Stimulated activated CD4-positive, alpha-beta T cell treated with anti-CD3 and anti-CD28 coated beads, Interleukin-12 subunit alpha, Interleukin-12 subunit beta, amount 100 ng/mL, for 24 hours (primary cell): ENCODE measurements around the gene CNTD1.

Source experiments
- DNase-seq, 2 experiments: peaks; one replicate each; pipeline ENCODE4 v3.0.0-alpha.2; 2020; ENCODE audit warnings: low read depth in 2 of 2

Gene CNTD1

DNA sequence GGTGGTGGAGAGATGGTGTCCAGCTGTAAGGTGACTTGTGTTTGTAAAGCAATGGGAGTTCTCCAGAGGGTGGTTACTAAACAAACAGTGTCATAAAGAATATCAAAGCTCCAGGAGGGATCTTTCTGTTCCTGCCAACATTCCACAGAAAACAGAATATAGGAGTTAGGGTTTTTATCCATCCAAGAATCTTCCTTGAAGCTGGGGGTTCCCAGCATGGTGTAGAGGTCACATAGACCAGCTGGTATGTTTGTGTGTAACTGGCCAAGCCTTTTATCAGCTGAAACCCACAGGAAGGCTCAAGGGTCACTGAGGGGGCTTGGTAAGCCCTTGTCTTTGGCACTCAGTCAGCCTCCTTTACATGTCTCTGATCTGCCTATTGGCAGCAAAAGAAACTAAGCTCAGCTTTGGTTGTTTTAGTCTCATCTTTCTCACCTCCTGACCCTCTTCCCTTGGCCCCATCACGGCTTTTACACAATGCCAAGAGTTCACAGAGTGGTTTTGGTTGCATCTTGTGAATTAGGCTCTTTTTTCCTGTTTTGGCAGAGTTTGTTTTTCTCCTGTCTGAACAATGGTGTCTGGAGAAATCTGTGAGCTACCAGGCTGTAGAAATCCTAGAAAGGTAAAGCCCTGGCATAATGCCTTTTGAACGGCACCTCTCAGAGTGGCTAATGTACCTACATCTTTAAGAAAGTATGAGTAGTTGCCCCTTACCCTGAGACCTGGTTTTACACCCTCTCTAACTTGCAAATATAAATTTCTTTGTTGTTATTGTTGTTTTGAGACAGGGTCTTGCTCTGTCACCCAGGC is 4.6 kb downstream of the CNTD1 start:
- no peak for DNase-seq

DNA sequence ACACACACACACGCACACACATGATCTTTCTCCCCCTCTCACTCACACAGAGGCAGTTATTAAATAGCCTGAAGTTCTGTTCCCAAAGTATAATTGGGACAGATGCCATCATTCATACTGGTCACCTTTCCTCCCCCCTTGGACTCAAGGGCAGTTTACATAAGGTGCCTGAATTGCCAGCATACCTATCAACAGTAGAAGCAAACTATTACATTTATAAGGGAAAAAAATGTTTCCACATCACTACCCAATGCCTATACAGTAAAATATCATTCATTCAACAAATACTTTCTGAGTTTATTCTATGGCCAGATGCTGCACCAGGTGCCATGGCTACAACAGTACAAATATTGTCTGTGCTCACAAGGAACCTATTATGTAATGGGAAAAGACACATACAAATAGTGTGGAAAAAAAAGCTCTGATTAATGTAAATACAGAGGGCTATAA is 6.3 kb downstream of the CNTD1 start:
- no peak for DNase-seq

DNA sequence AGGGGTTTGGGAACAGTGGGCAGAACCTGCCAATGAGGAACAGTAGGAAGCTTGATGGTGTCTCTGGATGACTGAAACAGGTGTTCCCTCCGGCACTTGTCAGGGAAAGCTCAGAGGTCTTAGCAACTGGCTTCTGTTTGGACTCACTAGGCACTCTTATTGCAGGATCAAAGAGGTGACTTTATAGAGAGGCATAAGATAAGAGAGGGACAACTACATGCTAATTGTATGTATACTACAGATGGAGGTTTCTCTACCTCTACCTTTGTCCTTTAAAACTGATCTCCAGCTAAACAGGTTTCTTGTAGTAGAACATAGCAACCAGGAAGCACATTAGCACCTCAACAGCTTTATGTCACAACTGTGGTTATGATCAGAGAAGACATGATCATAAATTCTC is 7.6 kb downstream of the CNTD1 start:
- no peak for DNase-seq

DNA sequence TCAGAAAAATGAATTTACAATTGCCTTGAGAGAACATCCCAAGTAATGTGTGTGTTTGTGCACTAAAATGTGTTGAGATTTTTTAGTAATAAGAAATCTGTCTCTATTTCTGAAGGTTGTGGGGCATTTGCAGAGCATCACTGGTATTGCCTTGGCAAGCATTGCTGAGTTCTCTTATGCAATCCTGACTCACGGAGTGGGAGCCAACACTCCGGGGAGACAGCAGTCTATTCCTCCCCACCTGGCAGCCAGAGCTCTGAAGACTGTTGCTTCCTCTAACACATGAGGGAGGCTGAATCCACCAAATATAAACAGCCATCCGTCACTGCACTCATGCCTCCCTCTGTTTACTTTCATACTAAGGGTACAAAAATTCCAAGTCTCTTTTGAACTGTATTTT is 10.6 kb downstream of the CNTD1 start:
- DNase-seq, result no peak

DNA sequence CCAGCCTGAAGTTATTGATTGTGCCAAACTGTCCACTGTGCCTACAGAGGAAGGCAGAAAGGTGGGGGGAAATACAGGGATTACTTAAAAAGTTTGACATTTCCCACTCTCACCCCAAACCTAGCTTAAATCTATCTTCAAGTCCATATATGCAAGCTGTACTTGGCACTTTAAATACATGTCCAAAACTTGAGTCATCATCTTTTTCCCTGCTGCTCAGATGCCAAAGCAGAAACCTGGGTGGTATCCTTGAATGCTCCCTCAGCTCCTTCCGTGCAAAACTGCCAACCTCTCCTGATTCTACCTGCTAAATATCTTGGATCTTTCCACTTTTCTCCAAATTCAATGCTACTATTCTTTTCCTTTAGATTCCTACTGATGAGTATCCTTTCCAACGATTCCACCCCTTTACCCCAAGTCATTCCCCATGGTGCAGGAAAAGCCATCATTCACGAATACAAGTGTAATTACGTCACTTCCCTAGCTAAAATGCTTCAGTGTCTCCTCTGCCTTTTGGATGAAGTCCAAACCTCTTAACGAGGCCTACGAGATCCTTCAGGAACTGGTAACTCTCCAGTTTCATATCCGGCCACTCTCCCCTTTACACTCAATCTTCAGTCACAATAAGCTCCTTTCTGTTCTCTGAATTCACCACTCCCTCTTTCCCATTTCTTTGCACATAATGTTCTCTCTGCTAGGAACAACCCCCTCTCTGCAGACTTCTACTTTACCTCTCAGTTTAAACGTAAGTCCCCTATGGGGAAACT is 16.2 kb downstream of the CNTD1 start:
- DNase-seq, result no peak

DNA sequence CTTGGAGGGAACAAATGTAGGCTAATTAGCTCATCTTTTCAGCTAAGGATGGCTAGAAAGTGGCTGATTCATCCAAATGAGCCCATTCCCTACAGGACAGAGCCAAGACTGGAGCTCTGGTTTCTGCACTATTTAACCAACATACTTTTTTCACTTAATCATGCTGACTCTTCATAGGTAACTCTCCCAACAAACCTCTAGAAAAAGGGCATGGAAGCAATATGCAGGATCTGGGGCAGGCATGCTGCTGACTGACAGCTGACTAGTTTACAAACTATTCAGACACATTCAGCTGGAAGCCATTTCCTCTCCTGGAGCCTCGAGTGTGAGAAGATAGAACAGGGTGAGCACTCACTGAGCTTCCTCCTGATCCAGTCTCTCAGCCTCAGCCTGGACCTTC is 19.2 kb downstream of the CNTD1 start:
- no peak for DNase-seq

DNA sequence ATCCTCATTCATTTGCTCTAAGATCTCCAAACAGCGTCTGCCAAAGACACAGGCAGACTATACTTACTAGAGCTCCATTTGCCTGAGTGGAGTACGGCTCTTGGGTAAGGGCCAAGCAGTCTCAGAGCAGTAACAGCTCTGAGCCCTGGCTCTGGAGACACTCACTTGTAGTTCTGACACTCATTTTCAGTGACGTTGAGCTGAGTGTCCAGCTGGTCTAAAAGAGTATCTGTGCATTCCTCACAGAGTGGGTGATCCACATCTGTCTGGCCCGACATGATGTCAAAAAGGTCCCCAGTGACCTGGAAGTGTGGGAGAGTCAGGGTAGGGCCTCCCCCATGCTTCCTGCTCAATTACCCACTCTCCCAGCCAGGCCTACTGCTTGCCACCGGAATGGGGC is 19.7 kb downstream of the CNTD1 start:
- DNase-seq, result no peak

DNA sequence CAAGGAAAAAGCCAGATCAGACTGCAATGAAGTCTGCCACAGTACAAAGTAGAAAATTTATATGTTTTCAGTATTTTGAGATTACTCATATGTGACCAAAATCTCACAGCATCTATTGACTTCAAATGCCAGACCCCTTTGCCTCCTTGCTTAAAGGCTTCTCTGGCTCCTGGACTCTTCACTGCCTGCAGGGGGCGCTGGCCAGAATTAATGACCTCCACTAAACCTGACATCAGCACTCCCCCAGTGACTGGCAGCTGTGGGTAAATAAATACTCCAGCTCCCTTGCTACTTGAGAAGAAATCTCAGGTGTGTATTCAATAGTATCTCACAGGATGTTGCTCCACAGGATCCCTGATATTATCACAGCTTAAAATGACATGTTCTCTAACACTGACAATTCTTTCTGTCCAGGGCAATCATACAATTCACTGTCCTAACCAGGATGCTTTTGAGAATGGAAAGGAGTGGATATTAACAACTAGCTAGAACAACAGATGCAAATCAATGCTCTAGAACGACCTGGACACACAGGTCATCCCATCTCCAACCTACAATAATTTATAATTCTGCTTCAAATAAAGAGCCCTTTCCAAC is 21.4 kb downstream of the CNTD1 start:
- DNase-seq, result peak; percentile 42 to 60

DNA sequence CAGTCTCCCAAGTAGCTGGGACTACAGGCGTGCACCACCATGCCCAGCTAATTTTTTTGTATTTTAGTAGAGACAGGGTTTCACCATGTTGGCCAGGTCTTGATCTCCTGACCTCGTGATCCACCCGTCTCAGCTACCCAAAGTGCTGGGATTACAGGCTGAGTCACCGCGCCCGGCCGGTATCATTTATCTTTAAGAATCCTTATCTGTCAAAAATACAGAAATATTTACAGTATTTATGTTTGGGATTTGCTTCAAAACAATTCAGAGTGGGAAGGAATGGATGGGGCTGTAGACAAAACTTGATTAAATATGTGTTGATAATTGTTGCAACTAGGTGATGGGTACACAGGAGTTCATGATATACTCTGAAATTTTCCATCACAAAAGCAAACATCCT is 22.5 kb downstream of the CNTD1 start:
- no peak for DNase-seq

DNA sequence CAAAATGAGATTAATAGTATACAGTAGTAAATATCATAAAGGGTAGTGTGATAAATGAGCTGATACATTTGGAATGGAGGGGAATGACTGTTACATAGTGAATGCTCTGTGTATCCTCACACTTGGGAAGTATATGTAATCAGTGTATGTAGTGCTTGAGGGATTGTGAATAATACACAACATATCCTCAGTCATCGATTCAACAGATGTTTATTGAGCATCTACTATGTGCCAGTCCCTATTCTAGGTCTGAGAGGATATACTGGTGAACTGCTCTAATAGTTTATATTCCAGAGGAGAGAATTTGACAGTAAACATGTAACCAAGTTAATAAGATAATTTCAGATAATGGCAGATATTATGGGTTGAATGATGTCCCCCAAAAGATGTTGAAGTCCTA is 28.8 kb downstream of the CNTD1 start:
- DNase-seq, result no peak

DNA sequence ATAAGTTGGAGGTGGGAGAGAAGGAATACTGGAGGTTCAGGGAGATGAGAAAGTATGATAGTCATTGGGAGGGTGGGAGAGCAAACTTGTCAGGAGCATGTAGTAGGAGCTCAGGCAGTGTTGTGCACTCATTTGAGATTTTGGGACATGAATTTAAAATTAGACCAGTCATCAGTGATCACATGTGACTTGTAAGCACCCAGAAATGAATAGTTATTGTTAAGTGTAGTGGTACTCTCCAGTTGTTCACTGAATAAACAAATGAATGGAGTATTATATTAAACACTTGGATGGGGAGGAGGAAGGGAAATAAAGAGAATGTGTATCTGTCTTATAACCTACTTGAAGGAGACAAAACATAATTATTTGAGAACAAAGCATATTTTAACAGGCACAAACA is 32.3 kb downstream of the CNTD1 start:
- no peak for DNase-seq

DNA sequence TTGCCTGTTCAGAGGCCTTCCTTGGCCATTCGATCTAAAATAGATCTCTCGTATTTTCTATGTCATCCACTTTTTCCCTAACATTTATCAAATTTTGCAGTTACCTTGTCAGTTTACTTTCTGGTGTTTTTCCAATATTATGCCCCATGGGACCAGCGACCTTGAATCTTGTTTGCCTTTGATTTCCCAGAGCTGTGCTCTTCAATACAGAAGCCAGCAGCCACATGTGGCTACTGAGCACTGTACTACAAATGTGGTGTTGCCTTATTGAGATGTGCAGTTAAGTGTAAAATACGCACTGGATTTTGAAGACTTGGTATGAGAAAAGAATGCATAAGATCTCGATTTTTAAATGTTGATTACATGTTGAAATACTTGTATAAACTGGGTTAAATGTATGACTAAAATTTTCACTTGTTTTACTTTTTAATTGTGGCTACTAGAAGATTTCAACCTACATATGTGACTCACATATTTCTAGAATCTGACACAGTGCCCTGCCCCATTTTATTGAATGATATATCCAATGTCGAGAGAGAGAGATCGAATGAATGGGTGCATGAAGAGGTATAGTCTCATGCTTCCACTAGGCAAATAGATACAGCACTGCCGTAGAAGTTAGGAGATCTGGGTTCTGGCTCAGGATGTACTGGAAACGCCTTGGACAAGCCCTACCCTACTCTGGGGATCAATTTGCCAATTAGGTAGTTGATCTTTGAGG is 33.7 kb downstream of the CNTD1 start:
- no peak for DNase-seq

DNA sequence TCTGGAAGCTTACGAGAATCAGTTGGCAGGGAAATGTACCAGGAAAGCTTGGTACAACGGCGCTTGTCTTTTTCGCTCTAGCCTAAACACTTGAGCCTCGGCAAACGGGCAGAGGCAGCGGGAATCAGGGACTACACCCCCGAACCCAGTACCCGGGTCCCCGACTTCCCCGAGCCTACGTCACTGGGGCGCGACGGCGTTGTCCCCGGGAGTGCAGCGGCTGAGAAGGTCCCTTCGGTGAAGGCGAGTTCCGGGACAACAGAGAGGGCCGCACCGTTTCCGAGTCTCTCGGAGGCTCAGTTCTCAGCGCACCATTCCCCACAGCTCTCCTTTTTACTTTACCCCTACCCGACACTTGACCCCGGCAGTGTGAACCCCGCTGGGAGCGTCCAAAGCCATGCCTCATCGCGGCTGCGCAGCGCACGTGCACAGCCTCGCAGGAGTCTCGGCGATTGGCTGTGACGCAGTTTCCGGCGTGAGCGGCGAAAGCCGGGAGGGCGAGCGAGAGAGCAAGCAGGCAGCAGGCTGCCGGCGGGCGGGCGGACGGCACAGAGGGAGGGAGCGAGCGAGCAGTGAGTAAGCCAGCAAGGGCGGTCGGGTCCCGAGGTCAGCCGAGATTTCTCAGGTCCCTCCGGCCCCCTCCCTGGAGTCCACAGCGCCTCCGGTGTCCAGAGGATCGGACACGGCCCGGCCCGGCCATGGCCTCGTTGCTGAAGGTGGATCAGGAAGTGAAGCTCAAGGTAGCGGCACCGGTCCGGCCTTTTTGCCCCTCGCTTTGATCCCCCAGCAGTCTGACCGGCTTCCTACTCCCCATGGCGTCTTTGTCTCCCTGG is 34.5 kb downstream of the CNTD1 start, which contains the start of gene PSME3:
Gene PSME3, plus strand, starts transcription at position 464 of the 833 bp plus-strand sequence. Its CDS starts 235 bp downstream, at position 699.
- DNase-seq, result peak; percentile 82 to 87

DNA sequence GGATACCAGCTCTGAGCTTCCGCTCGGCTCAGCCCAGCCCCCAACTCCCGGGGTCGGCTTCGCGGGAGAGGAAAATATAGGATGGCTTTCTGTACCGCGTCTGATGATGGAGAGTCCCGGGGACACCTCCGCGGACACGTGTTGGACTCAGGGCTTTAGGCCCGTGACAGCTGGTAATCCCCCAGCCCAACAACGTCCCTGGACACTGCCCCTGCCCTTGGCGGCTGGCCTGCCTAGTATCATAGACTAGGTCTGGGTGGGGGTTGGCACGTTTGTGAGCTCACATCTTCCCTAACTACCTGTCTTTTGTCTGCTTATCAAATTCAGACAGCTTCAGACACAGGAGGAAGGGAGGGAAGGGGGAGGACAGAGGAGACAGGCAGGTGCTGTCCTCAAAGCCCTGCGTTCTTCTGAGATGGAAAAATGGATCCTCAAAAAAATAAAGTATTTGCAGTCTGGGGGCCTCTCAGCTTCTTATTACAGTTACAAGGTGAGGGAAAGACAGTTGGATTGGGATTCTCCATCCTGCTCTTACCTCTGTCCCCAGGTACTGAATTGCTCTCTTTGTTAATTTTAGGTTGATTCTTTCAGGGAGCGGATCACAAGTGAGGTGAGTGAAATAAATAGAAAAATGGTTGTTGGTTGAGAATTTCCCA is 35.2 kb downstream of the CNTD1 start:
- DNase-seq, result no peak

DNA sequence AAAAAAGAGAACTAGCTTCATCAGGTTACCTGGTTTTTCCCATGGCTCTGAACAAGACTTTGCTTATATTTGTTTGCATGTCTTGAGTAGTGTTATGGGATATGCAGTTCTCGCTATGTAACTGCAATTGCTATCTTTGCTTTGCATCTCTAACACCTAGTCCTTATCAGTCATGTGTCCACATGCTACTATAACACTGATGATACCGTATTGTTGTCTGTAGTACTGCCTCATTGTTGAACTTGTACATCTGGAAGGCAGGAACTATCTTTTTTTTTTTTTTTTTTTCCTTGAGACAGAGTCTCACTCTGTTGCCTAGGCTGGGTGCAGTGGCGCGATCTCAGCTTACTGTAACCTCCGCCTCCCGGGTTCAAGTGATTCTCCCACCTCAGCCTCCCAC is 37.1 kb downstream of the CNTD1 start:
- no peak for DNase-seq

DNA sequence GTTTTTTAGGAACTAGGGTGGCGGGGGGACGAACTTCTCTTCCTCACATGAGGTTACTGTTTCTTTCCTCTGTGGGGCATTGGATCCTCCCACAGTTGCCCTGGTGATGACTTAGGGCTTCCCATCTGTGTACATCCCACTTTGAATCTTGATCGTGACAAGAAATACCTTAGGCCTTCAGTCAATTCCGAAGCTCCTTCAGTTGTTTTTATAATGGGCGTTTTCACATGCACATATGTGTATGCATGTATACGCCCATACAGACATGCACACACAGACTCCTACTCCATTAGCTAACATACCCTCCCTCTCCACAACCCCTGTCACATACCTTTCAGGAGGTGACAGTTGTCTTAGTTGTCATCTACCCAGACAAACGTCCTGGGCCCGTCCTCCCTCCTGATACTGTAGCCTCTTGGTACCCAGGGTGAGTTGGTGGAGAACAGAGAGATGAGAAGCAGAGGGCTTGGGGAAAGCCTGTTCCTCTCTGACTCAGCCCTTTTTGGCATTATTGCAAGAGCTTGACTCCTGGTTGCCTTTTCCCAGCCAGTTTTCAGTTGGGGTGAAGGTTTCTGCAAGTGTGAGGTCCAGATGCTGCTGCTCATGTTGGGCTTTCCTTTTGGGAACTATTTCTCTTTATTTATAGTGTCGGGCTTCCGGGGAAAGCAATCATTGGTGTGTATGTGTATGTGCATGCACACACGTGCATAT is 43.5 kb downstream of the CNTD1 start:
- DNase-seq, result no peak

DNA sequence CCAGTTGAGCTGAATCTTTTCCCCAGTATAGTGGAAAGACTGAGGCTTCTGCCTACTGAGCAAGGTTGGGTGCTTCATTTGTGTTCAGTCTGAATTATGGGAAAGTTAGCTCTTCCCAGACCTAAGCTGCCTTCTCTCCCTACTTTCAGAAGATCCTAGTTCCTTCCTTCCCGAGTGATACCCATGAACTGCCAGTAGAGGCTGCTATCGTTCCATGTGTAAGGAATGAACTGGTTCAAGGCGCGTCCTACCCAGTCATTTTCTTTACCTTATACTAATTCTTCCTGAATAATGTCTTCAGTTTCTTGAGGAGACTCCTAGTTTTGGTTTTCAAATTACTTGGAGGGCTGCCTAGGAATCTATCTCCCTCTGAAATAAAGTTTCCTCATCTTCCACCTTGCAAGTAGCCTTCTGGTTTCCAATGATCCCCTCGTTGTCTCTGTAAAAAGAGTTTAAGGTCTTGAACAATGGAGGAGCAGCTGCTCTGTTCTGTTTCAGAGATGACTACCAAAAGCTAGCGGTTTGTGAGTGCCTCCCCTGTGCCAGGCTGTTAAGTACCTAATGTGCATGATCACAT is 44.8 kb downstream of the CNTD1 start:
- DNase-seq, result no peak

DNA sequence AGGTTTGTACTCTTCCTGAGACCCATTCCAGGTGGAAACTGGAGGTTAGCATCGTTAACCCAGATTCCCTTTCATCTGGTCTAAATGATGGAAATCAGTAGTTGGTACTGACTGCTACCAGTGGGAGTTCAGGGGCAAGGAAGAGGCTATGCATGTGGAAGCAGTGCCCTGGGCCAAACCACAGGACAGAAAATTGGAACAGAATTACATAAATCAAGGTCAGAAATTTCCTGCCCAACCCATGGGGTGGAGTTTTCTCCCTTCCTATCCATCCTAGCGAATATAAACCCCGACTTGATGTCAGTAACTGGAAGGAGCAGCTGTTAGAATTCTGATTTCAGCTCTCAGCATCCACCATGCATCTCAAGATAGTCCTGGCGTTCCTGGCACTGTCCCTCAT is 45.6 kb downstream of the CNTD1 start, which contains the start of gene AOC2:
Gene AOC2, plus strand, starts transcription at position 310 of the 400 bp plus-strand sequence. Its CDS starts 47 bp downstream, at position 357.
- DNase-seq, result no peak
